ENCODE data around the gene FN1. TPM values are rescaled to one million over a fixed set of nuclear protein-coding genes. Genes with fewer than 3 reads are reported as not detected.

The FN1 gene
- total and polyA plus RNA-seq, 2 donors (not counting 1 experiment from before 2014, with no cell fraction given), result 0.05 TPM; not detected in 1

- TF ChIP-seq CTCF (IDR thresholded peaks at IDR 0.05), result no peak
- TF ChIP-seq EZH2 (IDR thresholded peaks at IDR 0.05; ENCODE audit: borderline replicate concordance, insufficient read depth, low read depth, low read length, poor library complexity, severe bottlenecking), result no peak
- Histone ChIP-seq H2AFZ (ENCODE audit: insufficient read depth, low read depth, low read length, poor library complexity, severe bottlenecking) (no peak overlapping the region), H3K4me2 (replicated peaks; ENCODE audit: low read depth, low read length, poor library complexity, severe bottlenecking) (no peak overlapping the region), H3K4me1 (ENCODE audit: control insufficient read depth in 2 of 2, insufficient read depth in 2 of 2, low read length in 2 of 2) (no peaks in the 10 kb centered on the region), H3K4me3 (ENCODE audit: control extremely low read depth in 1 of 5, extremely low read depth in 1 of 5, insufficient read depth in 1 of 5, low read depth in 2 of 5, low read length in 4 of 5) (no peak overlapping the region), H3K9ac (ENCODE audit: low read length) (no peak overlapping the region), H4K20me1 (ENCODE audit: control insufficient read depth, insufficient read depth, low read length, poor library complexity, severe bottlenecking) (no peaks in the 10 kb centered on the region), H3K27ac (ENCODE audit: low read length in 2 of 2) (no peak overlapping the region), H3K9me3 (ENCODE audit: control extremely low read depth in 1 of 3, control insufficient read depth in 2 of 3, insufficient read depth in 1 of 3, low read length in 2 of 3) (no peaks in the 10 kb centered on the region), H3K79me2 (ENCODE audit: control insufficient read depth, insufficient read depth, low read length) (no peaks in the 10 kb centered on the region), H3K36me3 (replicated peaks in 1 of 2; ENCODE audit: control extremely low read depth in 1 of 2, control insufficient read depth in 1 of 2, extremely low read depth in 1 of 2, insufficient read depth in 2 of 2, low read length in 1 of 2) (no peaks in the 10 kb centered on the region), H3K27me3 (replicated peaks in 1 of 4; ENCODE audit: control extremely low read depth in 1 of 4, control insufficient read depth in 3 of 4, insufficient read depth in 4 of 4, low read length in 3 of 4) (peaks cover 0 to 2% (median 0%) of the 10 kb centered on the region in 4 experiments)
- intact Hi-C loops (cut with micrococcal nuclease), result no loop called here
- no peak overlapping the region for H3K4me3 Mint-ChIP-seq
- POLR2A ChIA-PET, result no interaction called here
- CTCF ChIA-PET, result no interaction called here
- H3K4me1 Mint-ChIP-seq, result no peaks in the 10 kb centered on the region
- peaks cover 8% of the 10 kb centered on the region for H3K27me3 Mint-ChIP-seq
- DNase-seq, result no peak
- H3K9me3 Mint-ChIP-seq (ENCODE audit: insufficient read depth), result no peaks in the 10 kb centered on the region
- WGBS (ENCODE audit: insufficient coverage), result no CpG with 5 or more reads among the region's 2 CpGs
- H3K27ac Mint-ChIP-seq, result no peak overlapping the region
- ATAC-seq (ENCODE audit: low read depth), result no peak
These were observed 29.4 kb upstream of the FN1 start for GRCh38 chr2:215465256-215465655.

GRCh38 chr2:215461836-215462532, 26.1 kb upstream of the FN1 start:
- Mint-ChIP-seq H3K27me3 (peaks cover 14% of the 10 kb centered on the region), H3K4me3 (no peak overlapping the region), H3K4me1 (no peaks in the 10 kb centered on the region), H3K9me3 (ENCODE audit: insufficient read depth) (no peaks in the 10 kb centered on the region), H3K27ac (no peak overlapping the region)
- CTCF ChIA-PET, result no interaction called here
- ATAC-seq (ENCODE audit: low read depth) (no peak), DNase-seq (no peak)
- Histone ChIP-seq H3K9ac (ENCODE audit: low read length) (no peak overlapping the region), H3K9me3 (ENCODE audit: control extremely low read depth in 1 of 3, control insufficient read depth in 2 of 3, insufficient read depth in 1 of 3, low read length in 2 of 3) (no peaks in the 10 kb centered on the region), H3K79me2 (ENCODE audit: control insufficient read depth, insufficient read depth, low read length) (no peaks in the 10 kb centered on the region), H3K4me1 (ENCODE audit: control insufficient read depth in 2 of 2, insufficient read depth in 2 of 2, low read length in 2 of 2) (no peaks in the 10 kb centered on the region), H3K36me3 (replicated peaks in 1 of 2; ENCODE audit: control extremely low read depth in 1 of 2, control insufficient read depth in 1 of 2, extremely low read depth in 1 of 2, insufficient read depth in 2 of 2, low read length in 1 of 2) (no peaks in the 10 kb centered on the region), H3K4me3 (ENCODE audit: control extremely low read depth in 1 of 5, extremely low read depth in 1 of 5, insufficient read depth in 1 of 5, low read depth in 2 of 5, low read length in 4 of 5) (no peak overlapping the region), H3K4me2 (replicated peaks; ENCODE audit: low read depth, low read length, poor library complexity, severe bottlenecking) (no peak overlapping the region), H3K27me3 (replicated peaks in 1 of 4; ENCODE audit: control extremely low read depth in 1 of 4, control insufficient read depth in 3 of 4, insufficient read depth in 4 of 4, low read length in 3 of 4) (no peaks in the 10 kb centered on the region), H2AFZ (ENCODE audit: insufficient read depth, low read depth, low read length, poor library complexity, severe bottlenecking) (no peak overlapping the region), H3K27ac (ENCODE audit: low read length in 2 of 2) (no peak overlapping the region), H4K20me1 (ENCODE audit: control insufficient read depth, insufficient read depth, low read length, poor library complexity, severe bottlenecking) (no peaks in the 10 kb centered on the region)
- intact Hi-C loops (cut with micrococcal nuclease), result no loop called here
- POLR2A ChIA-PET, result no interaction called here
- no peak for TF ChIP-seq CTCF (IDR thresholded peaks at IDR 0.05)
- TF ChIP-seq EZH2 (IDR thresholded peaks at IDR 0.05; ENCODE audit: borderline replicate concordance, insufficient read depth, low read depth, low read length, poor library complexity, severe bottlenecking), result no peak
- WGBS (ENCODE audit: insufficient coverage), result 90% methylated on average over 4 of the region's 5 CpGs
